ENCODE results near the gene MORN1.

- no peak for TF ChIP-seq CTCF (IDR thresholded peaks at IDR 0.05)
- TF ChIP-seq POLR2AphosphoS5 (IDR thresholded peaks at IDR 0.05), result no peak
- no peak for TF ChIP-seq POLR2A (IDR thresholded peaks at IDR 0.05)
Measured at GRCh38 chr1:2303016-2303775, 88.2 kb downstream of the MORN1 start.
